Thymus (tissue), 2 donors: ENCODE measurements around the gene TDO2. TPM values are rescaled to one million over a fixed set of nuclear protein-coding genes. Genes with fewer than 3 reads are reported as not detected.

ENCODE experiments used
- polyA plus RNA-seq: library from polyadenylated mRNA; stranded (reverse); fragments of 200-250 nt; gene quantifications from one replicate; pipeline ENCODE4 v1.2.3, GENCODE V29; 2013
- total RNA-seq: library from RNA; stranded (reverse); fragments of 120-200 nt; gene quantifications from one replicate; pipeline ENCODE4 v1.2.4, GENCODE V29; 2013
- donor health status: healthy.

TDO2 gene
- total and polyA plus RNA-seq, 2 donors = 0.66 to 1.1 TPM

Other genes starting within 250 kb of the TDO2 start
- gene GUCY1A1, start 236.8 kb upstream of the TDO2 start, total RNA-seq = 16.6 TPM
- 2.9 TPM for gene GUCY1A1, start 236.8 kb upstream of the TDO2 start, polyA plus RNA-seq
- 7.2 TPM for gene GUCY1B1, start 144.7 kb upstream of the TDO2 start, total RNA-seq
- 5.5 TPM for gene GUCY1B1, start 144.7 kb upstream of the TDO2 start, polyA plus RNA-seq
- not detected for gene ASIC5, start 37.4 kb upstream of the TDO2 start, total RNA-seq
- not detected for gene ASIC5, start 37.4 kb upstream of the TDO2 start, polyA plus RNA-seq
- gene CTSO, start 50.2 kb downstream of the TDO2 start, total RNA-seq = 8.7 TPM
- 10.4 TPM for gene CTSO, start 50.2 kb downstream of the TDO2 start, polyA plus RNA-seq